GM12872 (cell line): ENCODE data around the gene HECTD3.

Experiments
- CTCF ChIP-seq: IDR thresholded peaks from 3 replicates; pipeline ENCODE4 v1.5.1; 2011; ENCODE audit warnings: low read depth, mild to moderate bottlenecking, low read length, moderate library complexity; ENCODE audit not compliant: insufficient read depth

The HECTD3 gene

GRCh38 chr1:45040297-45040696, 29.2 kb upstream of the HECTD3 start:
- TF ChIP-seq CTCF: no peak

GRCh38 chr1:45038661-45039364, 27.7 kb upstream of the HECTD3 start:
- no peak for TF ChIP-seq CTCF

GRCh38 chr1:45038240-45038639, 27.1 kb upstream of the HECTD3 start:
- TF ChIP-seq CTCF: no peak

- no peak for TF ChIP-seq CTCF
These were observed 26.3 kb upstream of the HECTD3 start for GRCh38 chr1:45037456-45037855.

GRCh38 chr1:45035631-45036301, 24.6 kb upstream of the HECTD3 start:
- no peak for TF ChIP-seq CTCF

GRCh38 chr1:45033356-45033755, 22.2 kb upstream of the HECTD3 start:
- TF ChIP-seq CTCF: no peak

GRCh38 chr1:45032837-45033236, 21.7 kb upstream of the HECTD3 start:
- TF ChIP-seq CTCF: no peak
